Psoas muscle (tissue), 8 donors: ENCODE measurements around the gene WWOX. TPM values are rescaled to one million over a fixed set of nuclear protein-coding genes. Genes with fewer than 3 reads are reported as not detected.

Experiments
- ATAC-seq, 4 donors: fragments of 200-7000 bp; cut with Tn5 transposase; one replicate each; pipeline ENCODE4 v1.9.1; 2020; ENCODE audit warnings: moderate library complexity in 3 of 4, mild to moderate bottlenecking in 2 of 4
- DNase-seq, 2 donors: peaks; one replicate each; pipeline ENCODE4 v3.0.0-alpha.2; 2020
- H3K27ac ChIP-seq: fragments of 200-600 bp; one replicate; pipeline ENCODE4 v1.8.0; 2022
- H3K27me3 ChIP-seq, 3 donors: fragments of 200-600 bp in 1 of 3; one replicate each; pipeline versions ENCODE4 v1.6.1 to v1.8.0; 2013 to 2022; ENCODE audit warnings: low read length in 2 of 3, mild to moderate bottlenecking in 2 of 3, moderate library complexity in 1 of 3; ENCODE audit not compliant: insufficient read depth in 3 of 3
- H3K36me3 ChIP-seq, 2 donors: fragments of 200-600 bp in 1 of 2; one replicate each; pipeline versions ENCODE4 v1.6.1 to v1.8.0; 2013 to 2022; ENCODE audit warnings: low read depth in 1 of 2, mild to moderate bottlenecking in 1 of 2, moderate library complexity in 1 of 2; ENCODE audit not compliant: insufficient read depth in 1 of 2
- H3K4me1 ChIP-seq: fragments of 200-600 bp; one replicate; pipeline ENCODE4 v1.8.0; 2022
- H3K4me3 ChIP-seq: fragments of 200-600 bp; one replicate; pipeline ENCODE4 v1.8.0; 2022; ENCODE audit warnings: mild to moderate bottlenecking
- H3K9me3 ChIP-seq: fragments of 200-600 bp; one replicate; pipeline ENCODE4 v1.8.0; 2022
- WGBS, 3 donors: extraction: QIAGEN DNeasy Blood & Tissue Kit; methylation state at CpG; one replicate each; pipeline versions ENCODE4 v1.1.6 to v1.1.7; 2013; 5-methylcytosine and 5-hydroxymethylcytosine counted together
- intact Hi-C, 2 donors: fragments of 100-400 bp; cut with DNase I; formaldehyde crosslinking; loops; one replicate each; pipeline versions ENCODE4 v1.11.0 to v1.14.2; 2022
- polyA plus RNA-seq, 3 donors: library from polyadenylated mRNA; stranded (reverse); fragments of 200-250 nt; gene quantifications; one replicate each; pipeline ENCODE4 v1.2.3, GENCODE V29; 2013
- total RNA-seq, 4 donors: library from RNA; stranded (reverse); fragmentation: NEBNext Ultra II Directional in 2 of 4; extraction: Animal tissue kit (Norgen Biotek cat#: 25700) in 2 of 4; gene quantifications; one replicate each; pipeline versions ENCODE4 v1.2.1 to v1.2.4, GENCODE V29; 2021 to 2023
- TF ChIP-seq, protein P1 (sequence below): fragments of 200-600 bp; IDR thresholded peaks from one replicate; pipeline ENCODE4 v1.8.0; 2022; ENCODE audit warnings: antibody characterized with exemption
- donor health status: healthy with polysubstance abuse.
- donor health status: DM: no; HTN: no; CAD: no; lungs with moderate emphysema.
- donor health status: Bipolar disorder and iron deficiency.
- donor health status: healthy.
- donor health status: DM: yes; HTN: yes; CAD: no.
- donor health status: DM: no; HTN: no; CAD: no.
- donor health status: DM: no; HTN: no; CAD: no.
- donor health status: DM: yes; HTN: yes; CAD: no.

The WWOX gene
- total and polyA plus RNA-seq, 7 donors, result 3.1 to 6.6 (median 5.0) TPM

DNA sequence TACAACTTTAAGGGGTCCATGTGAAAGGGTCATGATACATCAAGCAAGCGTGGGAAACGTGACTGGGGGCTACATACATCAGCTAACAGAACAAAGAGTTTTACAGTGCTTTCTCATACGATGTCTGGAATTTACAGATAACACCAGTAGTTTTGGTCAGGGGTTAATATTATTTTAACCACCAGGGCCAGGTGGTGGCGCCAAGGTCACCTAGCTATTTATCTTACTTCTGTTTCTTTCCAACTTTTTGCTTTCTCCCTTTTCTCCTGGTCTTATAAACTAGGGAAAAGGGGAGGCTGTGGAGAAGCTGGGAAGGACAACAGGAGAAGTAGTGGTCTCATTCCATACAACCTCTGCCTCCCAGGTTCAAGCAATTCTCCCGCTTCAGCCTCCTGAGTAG is 39.2 kb upstream of the WWOX start:
- WGBS, 3 donors, result 39 to 51% (median 45%) methylated on average over 5 of the region's 5 CpGs
- intact Hi-C loops, result no loop called here
- Histone ChIP-seq H3K9me3 (no peaks in the 10 kb centered on the region), H3K27ac (no peak overlapping the region), H3K4me1 (no peaks in the 10 kb centered on the region), H3K4me3 (no peak overlapping the region), H3K36me3 (no peaks in the 10 kb centered on the region), H3K27me3 (no peaks in the 10 kb centered on the region)
- TF ChIP-seq, protein P1, sequence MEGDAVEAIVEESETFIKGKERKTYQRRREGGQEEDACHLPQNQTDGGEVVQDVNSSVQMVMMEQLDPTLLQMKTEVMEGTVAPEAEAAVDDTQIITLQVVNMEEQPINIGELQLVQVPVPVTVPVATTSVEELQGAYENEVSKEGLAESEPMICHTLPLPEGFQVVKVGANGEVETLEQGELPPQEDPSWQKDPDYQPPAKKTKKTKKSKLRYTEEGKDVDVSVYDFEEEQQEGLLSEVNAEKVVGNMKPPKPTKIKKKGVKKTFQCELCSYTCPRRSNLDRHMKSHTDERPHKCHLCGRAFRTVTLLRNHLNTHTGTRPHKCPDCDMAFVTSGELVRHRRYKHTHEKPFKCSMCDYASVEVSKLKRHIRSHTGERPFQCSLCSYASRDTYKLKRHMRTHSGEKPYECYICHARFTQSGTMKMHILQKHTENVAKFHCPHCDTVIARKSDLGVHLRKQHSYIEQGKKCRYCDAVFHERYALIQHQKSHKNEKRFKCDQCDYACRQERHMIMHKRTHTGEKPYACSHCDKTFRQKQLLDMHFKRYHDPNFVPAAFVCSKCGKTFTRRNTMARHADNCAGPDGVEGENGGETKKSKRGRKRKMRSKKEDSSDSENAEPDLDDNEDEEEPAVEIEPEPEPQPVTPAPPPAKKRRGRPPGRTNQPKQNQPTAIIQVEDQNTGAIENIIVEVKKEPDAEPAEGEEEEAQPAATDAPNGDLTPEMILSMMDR, result no peak
- DNase-seq (no peak), ATAC-seq (no peak)

DNA sequence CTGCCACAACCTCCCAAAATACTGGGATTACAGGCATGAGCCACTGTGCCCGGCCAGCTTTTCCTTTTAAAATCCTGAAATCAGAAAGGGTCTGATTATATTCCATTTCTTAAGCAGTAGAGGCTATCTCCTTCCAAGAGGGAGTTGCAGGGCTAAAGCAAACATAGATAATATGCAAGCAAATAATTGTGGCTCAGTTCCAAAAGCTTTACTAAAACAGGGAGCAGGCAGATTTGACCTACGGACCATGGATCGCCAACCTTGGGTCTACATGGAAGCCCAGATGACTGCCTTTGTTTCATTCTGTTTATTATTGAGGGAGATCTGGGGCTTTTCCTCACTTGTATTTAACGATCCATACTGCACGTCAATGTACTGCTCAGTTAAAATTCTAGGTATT is 38.6 kb upstream of the WWOX start:
- Histone ChIP-seq H3K4me3 (no peak overlapping the region), H3K36me3 (no peaks in the 10 kb centered on the region), H3K4me1 (no peaks in the 10 kb centered on the region), H3K27ac (no peak overlapping the region), H3K9me3 (no peaks in the 10 kb centered on the region), H3K27me3 (no peaks in the 10 kb centered on the region)
- no peak for DNase-seq
- TF ChIP-seq, protein P1, result no peak
- ATAC-seq, result no peak
- intact Hi-C loops, result no loop called here
- 74 to 84% (median 80%) methylated on average over 5 of the region's 5 CpGs for WGBS, 3 donors

DNA sequence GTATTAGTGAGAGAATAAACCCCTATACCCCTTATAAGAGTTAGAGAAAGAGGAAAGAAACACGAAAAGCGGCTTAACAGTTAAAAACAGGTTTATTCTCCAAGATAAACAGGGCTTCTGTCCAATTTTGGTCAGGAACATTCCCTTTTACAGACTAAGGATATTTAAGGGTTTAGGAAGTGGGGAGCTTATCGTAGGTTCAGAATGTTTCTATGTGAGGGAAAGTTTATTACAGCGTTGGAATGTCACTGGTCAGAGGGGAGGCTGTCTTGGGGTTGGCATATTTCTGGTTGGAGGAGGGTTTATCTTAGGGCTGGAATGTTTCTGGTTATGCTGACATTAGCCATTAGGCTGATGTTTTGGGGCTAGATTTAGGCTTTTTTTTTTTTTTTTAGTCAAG is 34.1 kb upstream of the WWOX start:
- no peak overlapping the region for H3K27ac ChIP-seq
- ATAC-seq, result no peak
- intact Hi-C loops, result no loop called here
- H3K4me3 ChIP-seq, result no peak overlapping the region
- TF ChIP-seq, protein P1, result no peak
- H3K4me1 ChIP-seq, result no peaks in the 10 kb centered on the region
- no peak for DNase-seq
- H3K9me3 ChIP-seq, result no peaks in the 10 kb centered on the region
- 61 to 64% (median 64%) methylated on average over 4 of the region's 4 CpGs for WGBS, 3 donors
- H3K36me3 ChIP-seq, result no peaks in the 10 kb centered on the region
- H3K27me3 ChIP-seq, result peaks cover 0 to 5% (median 0%) of the 10 kb centered on the region in 3 donors

DNA sequence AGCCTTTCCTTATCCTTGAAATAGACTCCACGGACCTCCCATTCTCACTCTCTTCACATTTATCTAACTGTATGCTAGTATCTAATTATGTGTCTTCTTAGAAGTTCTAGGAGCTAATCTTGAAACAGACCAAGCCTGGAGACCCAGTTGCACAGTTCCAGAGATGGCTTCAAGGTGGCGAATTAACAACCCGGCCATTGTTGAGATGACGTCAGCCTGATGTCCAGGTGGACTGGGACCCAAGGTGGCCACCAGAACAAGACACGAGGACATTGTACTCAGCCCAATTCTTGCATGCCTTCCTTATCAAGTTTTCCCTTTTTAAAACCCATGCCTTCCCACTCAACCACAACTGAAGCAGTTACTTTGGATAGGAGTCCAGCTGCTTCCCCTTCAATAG is 29.5 kb upstream of the WWOX start:
- WGBS, 3 donors, result 87 to 95% (median 93%) methylated on average over 5 of the region's 5 CpGs
- intact Hi-C loops, result no loop called here
- Histone ChIP-seq H3K27me3 (peaks cover 0 to 5% (median 0%) of the 10 kb centered on the region in 3 donors), H3K9me3 (no peaks in the 10 kb centered on the region), H3K4me3 (no peak overlapping the region), H3K4me1 (no peaks in the 10 kb centered on the region), H3K36me3 (no peaks in the 10 kb centered on the region), H3K27ac (no peak overlapping the region)
- ATAC-seq (no peak), DNase-seq (no peak)
- TF ChIP-seq, protein P1, result no peak

DNA sequence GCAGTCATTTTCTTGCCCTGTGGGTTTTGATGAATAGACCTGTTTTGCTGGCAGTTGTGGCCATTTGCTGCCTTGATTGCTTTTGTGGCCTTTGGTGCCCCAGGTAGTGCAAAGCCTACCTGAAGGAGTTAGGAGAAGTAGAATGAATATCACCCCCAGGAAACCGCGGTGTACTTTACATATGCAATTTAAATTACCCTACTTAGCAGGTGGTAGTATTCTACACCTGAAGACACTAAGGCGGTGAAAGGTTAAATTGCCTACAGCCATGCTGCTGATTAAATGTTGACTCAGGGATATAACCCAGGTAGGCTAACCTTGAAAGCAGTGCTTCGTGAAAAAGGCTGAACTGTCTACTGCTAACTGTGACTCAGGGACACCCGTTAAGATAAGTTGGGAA is 27.2 kb upstream of the WWOX start:
- H3K9me3 ChIP-seq, result no peaks in the 10 kb centered on the region
- TF ChIP-seq, protein P1, result no peak
- no peaks in the 10 kb centered on the region for H3K4me1 ChIP-seq
- WGBS, 3 donors, result 13 to 19% (median 13%) methylated on average over 5 of the region's 5 CpGs
- intact Hi-C loops, result no loop called here
- no peak for ATAC-seq
- DNase-seq, result no peak
- H3K27ac ChIP-seq, result no peak overlapping the region
- no peak overlapping the region for H3K4me3 ChIP-seq
- no peaks in the 10 kb centered on the region for H3K36me3 ChIP-seq
- H3K27me3 ChIP-seq, result peaks cover 0 to 5% (median 0%) of the 10 kb centered on the region in 3 donors
